GM19240 (cell line): Measurements from ENCODE around the gene PLSCR3.

ENCODE experiments used
- DNase-seq: peaks from one replicate; pipeline ENCODE4 v3.0.0; 2011; ENCODE audit warnings: low spot score; ENCODE audit not compliant: insufficient read length

Gene PLSCR3

DNA sequence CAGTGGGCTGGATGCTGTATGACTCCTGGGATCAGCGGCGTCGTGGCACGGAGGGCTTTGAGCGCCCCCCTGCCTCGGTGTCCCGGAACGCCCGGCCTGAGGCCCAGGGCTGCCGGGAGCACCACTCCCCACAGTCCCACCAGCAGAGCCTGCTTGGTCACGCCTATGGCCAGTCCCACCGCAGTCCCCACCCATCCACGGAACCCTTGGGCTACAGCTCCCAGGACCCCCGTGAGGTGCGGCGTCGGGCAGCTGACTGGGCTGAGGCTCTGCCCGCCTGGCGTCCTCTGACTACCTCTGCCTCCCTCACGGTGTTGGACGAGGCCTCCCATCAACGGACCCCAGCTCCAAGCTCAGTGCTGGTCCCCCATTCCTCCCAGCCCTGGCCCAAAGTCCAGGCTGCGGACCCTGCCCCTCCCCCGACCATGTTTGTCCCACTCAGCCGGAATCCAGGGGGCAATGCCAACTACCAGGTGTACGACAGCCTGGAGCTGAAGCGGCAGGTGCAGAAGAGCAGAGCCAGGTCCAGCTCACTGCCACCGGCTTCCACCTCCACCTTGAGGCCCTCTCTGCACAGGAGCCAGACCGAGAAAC, 32.7 kb upstream of the PLSCR3 start:
- DNase-seq = no peak

DNA sequence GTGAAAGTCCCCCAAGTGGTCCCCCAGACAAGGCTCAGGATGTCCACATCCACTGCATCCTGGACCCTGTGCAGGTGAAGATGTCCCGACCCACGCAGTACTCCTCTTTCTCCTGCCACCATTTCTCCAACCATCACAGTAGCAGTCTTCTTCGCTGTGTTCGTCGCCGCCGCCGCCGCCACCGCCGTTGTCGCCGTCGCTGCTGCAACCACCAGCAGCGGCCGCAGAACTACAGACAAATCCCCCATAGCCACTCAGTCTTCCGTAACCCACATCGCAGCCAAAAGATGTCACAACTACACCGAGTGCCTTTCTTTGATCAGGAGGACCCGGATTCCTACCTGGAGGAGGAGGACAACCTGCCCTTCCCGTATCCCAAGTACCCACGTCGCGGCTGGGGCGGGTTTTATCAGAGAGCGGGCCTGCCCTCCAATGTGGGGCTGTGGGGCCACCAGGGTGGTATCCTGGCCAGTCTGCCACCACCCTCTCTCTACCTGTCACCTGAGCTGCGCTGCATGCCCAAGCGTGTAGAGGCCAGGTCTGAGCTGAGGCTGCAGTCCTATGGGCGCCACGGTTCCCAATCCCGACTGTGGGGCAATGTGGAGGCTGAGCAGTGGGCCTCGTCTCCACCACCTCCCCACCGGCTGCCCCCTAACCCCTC, 32.0 kb upstream of the PLSCR3 start:
- DNase-seq = no peak

DNA sequence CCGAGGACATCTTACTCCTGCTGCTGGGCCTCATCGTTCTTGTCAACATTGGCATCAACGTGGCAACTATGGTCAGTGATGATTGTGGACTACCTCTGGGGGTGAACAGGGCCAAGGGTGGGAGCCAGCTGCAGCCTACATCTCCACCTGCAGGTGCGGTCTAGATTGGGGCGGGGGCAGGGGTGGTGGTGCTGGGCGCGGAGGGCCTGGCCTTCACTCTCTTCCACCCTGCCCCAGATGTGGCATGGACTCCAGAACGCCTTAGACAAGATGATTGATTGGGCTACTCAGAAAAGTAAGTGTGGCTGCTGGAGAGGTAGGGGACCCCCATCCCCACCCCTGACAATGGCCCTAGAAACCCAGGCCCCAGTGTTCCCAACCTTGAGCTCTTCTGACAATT, 31.4 kb upstream of the PLSCR3 start:
- DNase-seq = no peak

DNA sequence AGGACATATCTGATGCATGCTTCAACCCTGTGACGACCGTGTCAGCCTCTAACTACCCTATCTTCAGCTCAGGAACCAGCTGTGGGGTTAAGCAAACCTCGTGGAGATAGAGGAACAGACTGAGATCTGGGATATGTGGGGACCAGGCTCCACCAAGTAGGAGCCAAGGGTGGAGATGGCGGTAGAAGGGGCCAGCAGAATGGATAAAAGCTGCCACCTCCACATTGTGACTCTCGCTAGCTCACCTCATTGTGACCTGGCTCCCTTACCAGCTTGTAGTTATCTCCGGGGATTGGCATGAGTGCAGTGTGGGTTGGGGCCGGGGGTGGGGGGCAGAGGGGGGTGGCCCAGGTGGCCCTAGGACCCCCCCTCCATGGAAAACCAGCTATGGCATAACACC, 31.0 kb upstream of the PLSCR3 start, which contains the start of gene SPEM2:
Gene SPEM2 (plus strand): TSS at position 301 of the 400 bp plus-strand sequence. CDS start 73 bp downstream, at position 374.
- no peak for DNase-seq

DNA sequence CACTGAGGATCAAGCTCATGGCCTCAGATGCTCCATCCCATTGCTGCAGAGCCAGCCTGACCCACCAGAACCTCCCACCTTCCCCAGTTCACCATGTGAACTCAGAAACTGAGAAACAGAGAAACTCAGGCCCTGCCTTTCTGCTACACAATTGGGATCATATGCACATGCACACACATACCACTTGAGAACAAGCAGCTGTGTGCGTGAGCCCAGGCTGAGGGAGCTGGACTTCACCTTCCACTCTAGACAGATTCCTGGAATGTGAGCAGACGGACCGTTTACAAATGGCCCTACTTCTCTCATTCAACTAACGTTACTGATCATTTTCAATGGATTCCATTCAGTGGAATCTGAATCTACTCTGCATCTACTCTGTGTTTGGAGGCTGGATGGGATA, 29.4 kb upstream of the PLSCR3 start:
- DNase-seq = no peak

DNA sequence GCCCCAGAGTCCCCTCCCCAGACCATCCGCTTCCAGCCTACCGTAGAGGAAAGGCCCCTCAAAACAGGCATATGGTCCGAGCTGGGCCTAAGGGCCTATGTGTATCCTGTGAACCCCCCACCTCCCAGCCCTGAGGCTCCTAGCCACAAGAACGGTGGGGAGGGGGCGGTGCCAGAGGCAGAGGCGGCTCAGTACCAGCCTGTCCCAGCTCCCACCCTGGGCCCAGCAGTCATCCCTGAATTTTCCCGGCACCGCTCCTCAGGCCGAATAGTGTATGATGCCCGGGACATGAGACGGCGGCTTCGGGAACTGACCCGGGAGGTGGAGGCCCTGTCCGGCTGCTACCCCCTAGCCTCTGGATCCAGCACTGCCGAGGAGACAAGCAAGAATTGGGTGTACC, 26.9 kb upstream of the PLSCR3 start:
- no peak for DNase-seq

DNA sequence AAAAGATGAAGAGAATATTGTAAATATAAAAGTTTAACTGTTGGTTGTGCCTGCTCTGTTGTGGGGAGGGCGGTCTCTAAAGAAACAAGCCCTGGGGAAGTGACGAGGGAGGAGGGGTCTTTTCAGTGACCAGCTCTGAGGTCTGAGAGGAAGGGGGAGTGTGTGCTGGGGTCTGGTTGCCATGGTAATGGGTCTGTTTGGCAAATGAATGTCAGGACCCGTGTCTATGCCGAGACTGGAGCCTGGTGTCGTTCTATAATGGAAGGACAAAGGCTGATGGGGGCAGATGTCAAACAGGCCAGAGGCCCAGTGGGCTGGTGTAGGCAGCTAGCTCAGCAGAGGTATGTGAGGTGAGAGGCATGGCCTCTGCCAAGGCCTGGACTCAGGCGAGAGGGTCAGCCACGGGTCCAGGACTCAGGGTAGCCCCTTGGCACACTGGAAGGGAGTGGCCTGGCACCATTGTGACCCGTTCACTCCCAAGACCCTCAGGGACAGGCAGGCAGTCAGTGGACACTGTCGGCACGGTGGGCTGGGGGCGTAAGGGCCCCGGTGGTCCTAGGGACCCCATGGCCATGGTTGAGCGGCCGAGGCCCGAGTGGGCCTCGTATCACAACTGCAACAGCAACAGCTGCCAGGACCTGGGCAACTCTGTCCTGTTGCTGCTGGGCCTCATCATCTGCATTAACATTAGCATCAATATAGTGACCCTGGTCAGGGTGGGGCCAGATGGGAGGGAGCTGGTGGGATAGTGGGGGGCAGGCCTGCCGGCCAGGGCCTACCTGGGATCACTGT, 25.7 kb upstream of the PLSCR3 start, which contains the start of gene SPEM1:
Gene SPEM1 (plus strand): TSS at position 506 of the 792 bp plus-strand sequence. CDS start 61 bp downstream, at position 567.
- no peak for DNase-seq

DNA sequence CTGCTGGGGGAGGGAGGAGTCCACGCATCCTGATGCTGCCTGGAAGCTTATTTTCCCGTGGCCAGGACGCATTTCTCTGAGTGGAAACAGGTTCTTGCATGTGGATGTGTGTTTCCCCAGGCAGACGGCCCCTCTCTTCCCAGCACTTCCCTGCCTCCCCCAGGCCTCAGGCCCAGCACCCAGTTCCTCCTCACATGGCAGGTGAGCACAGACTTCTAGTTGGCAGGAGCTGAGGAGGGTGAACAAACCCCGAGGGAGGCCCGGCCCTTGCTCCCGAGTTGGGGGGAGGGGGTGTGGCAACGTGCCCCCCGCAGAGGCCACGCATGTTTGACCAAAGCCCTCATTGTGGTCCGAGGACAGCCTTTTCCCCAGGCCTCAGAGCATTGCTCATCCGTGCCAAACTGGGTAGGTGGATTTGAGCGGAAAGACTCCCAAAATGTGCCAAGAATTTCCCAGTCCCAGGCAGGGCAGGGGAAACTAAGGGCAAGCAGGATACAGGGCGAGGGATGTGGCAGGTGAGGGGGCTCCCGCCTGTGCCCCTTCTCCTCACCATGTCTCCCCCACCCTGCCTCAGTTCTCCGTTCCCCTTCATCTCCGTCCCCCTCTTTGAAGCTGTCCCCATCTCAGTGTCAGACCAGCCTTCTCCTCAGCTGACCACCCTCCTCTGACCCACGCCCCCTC, 24.3 kb upstream of the PLSCR3 start:
- no peak for DNase-seq

DNA sequence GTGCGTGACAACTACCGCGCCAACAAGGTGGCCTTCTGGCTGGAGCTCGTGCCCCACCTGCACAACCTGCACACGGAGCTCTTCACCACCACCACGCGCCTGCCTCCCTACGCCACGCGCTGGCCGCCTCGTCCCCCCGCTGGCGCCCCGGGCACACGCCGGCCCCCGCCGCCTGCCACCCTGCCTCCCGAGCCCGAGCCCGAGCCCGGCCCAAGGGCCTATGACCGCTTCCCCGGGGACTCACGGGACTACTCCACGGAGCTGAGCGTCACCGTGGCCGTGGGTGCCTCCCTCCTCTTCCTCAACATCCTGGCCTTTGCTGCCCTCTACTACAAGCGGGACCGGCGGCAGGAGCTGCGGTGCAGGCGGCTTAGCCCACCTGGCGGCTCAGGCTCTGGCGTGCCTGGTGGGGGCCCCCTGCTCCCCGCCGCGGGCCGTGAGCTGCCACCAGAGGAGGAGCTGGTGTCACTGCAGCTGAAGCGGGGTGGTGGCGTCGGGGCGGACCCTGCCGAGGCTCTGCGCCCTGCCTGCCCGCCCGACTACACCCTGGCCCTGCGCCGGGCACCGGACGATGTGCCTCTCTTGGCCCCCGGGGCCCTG, 22.8 kb upstream of the PLSCR3 start:
- no peak for DNase-seq

DNA sequence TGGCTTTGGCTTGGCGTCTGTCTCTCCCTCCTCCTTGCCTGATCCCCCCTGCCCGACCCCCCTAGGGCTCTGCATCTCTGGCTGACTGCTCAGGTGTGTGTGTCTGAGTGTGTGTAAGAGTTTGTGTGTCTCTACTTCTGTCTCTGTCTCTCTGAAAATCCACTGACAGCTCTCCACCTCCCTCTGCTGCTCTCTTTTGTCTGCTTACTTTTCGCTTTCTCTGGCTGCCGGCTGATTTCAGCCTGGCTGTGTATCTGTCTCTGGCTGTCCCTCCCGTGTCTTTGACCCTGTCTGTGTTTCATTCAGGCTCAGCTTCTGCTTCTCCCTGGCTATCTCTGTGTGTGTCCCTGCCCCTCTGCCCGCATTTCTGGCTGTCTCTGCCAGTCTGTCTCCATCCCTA, 22.0 kb upstream of the PLSCR3 start:
- DNase-seq = no peak

DNA sequence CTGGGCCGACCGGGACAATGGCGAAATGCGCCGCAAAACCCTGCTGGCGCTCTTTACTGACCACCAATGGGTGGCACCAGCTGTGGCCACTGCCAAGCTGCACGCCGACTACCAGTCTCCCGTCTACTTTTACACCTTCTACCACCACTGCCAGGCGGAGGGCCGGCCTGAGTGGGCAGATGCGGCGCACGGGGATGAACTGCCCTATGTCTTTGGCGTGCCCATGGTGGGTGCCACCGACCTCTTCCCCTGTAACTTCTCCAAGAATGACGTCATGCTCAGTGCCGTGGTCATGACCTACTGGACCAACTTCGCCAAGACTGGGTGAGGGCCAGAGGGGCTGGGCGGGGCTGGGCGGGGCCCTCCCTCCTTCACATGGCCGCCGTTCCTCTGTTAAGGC, 21.5 kb upstream of the PLSCR3 start:
- DNase-seq = no peak

DNA sequence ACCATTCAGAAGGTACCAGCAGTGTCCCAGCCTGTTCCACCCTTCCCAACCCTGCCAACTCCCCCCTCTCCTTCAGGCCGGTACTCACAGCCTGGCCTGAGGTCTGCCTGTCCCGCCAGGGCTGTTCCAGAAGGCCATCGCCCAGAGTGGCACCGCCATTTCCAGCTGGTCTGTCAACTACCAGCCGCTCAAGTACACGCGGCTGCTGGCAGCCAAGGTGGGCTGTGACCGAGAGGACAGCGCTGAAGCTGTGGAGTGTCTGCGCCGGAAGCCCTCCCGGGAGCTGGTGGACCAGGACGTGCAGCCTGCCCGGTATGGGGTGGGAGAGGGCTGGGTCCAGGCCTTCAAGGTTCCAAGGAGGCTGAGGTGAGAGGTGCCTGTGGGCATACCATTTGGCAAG, 20.5 kb upstream of the PLSCR3 start:
- DNase-seq = no peak

DNA sequence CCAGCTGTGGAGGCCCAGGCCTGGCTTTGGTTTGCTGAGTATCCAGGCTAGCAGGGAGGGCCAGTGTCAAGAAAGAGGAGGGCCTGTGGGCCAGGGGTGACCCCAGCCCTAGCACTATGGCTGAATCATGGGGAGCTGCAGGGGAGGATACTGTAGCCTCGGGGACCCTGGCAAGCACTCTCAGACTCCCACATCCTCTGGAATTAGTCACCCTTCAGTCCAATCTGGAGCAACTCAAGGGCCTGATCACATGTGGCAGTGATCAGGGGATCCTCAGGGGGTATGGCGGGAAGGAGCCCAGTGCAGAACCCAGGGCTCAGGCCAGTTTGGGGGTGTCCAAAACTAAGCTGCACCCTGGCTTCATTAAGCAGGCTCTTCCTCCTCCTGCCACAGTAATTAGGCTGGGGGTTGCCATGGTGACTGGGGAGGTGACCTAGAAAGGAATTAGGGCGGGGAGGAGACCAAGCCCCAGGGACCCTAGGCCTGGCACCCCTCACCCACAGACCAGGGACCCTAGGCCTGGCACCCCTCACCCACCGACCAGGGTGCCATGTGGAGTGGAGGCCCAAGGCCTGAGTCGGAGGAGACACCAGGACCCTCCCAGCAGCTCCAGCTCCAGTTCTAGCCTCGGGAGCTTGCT, 19.1 kb upstream of the PLSCR3 start:
- DNase-seq = no peak

DNA sequence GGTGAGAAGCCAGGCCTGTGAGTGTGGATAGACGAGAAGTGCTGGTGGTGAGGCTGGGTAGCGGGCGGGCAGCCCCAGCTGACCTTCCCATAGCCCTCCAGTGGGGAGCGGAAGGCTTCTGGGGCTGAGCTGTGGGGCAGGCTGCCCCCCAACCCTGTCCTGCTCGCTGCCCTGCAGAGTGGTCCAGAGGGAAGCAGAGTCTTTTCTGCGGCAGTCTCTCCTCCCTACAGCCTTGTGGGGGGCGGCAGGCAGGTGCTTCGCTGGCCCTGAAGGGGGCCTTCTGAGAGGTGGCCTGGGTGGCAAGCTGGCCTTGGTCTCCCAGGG, 17.1 kb upstream of the PLSCR3 start:
- no peak for DNase-seq

DNA sequence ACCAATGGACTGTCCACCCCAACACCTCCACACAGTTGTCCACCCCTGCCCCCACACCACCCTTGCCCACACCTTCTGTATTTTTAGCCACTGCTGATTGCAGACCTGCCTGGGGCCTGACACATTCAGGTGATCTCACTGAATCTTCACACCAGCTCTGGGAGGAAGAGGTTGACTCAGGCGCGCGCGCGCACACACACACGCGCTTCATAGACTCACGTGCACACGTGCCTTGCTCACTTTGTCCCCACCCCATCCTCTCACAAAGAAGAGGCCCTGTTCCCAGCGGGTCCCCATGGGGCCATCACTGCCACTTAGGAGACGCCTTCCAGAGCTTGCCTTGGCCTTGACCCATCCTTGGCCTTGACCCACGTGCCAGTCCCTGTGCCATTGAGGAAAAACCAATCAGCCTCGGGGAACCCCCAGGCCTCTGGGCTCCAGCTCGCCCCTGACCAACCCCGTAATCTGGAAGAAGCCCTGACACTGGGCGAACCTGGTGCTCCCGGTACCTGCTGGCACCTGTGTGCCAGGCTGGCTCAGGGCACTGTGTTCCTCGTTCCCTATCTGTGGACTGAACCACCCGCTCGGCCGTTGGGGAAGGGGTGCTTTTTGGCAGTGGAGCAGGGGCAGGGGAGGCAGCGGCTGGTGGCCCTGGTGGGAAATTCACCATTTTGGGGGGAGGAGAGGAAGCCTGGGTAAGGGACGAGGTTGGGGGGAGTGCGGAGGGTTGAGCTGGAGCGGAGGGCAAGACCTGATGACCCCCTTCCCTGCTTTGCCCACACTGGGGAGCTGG, 16.5 kb upstream of the PLSCR3 start:
- no peak for DNase-seq

DNA sequence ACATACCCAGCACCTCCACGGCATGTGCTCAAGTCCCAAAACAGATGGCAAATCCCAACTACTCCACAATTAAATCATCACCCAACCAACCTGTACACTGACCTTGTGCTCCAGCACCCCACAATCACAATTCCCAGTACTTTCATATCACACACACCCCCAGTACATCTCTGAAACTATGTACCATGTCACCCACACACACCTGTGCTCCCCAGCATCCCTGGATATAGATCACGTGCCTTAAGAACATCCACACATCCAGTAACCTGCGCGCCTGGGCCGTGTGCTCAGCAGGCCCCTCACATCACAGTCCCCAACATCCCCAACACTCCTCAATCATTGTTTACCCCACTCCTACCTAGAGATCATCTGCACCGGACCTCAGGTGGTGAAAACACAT, 15.4 kb upstream of the PLSCR3 start:
- DNase-seq = no peak

DNA sequence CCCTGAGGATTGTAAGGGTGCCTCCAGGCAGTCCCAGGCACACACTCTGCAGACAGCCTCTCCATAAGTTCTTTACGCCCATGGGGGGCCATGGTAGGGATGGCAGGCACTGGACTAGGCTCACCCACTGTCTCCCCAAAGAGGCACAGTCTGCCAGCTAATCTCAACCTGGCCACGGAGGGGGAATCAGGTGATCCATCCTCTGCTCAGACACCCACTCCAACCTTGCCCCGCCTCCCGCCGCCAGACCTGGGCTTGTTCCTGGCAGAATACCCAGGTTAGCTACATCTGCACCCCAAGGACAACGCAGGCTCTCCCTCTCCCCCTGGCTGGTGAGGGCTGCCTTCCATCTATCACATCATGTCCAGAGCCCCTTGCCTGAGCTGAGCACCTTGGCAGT, 14.5 kb upstream of the PLSCR3 start:
- no peak for DNase-seq

DNA sequence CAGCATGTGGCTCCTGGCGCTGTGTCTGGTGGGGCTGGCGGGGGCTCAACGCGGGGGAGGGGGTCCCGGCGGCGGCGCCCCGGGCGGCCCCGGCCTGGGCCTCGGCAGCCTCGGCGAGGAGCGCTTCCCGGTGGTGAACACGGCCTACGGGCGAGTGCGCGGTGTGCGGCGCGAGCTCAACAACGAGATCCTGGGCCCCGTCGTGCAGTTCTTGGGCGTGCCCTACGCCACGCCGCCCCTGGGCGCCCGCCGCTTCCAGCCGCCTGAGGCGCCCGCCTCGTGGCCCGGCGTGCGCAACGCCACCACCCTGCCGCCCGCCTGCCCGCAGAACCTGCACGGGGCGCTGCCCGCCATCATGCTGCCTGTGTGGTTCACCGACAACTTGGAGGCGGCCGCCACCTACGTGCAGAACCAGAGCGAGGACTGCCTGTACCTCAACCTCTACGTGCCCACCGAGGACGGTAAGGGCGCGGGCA, 14.0 kb upstream of the PLSCR3 start:
- no peak for DNase-seq

DNA sequence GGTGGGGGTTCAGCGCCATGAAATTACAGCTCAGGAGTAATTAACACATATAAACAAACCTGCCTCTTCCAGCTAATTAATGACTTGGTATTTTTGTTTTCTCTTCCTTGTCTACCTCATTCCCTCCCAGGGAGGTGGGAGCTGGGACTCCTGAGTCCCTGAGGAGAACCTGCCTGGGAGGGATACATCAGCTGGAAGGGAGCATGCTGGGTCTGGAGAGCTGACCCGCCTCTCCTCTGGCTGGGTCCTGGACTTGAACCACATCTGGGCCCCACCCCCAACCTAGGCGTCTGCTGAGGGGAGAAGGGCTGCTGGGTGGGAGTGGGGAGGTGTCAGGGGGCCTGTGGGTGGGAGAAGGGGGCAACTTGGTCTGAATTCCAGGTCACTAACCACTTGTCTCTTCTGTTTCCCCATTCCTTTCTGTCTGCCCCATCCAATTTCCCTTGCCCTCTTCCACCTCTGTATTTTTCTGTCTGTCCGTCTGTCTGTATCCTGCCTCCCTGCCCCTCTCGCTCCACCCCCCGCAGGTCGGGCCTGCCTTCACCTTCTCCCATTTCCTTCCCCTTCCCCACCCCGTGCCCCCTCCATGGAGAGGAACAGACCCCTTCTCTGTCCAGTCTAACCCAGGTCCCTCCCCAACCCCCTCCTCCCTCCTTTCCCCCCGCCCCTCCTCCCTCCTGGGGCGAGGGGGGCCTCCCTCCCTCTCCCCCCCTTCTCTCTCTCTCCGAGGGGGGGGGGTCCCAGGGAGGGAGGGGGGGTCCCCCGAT, 13.3 kb upstream of the PLSCR3 start, which contains the start of gene NLGN2:
Gene NLGN2 (plus strand): TSS at position 361 of the 767 bp plus-strand sequence. CDS start 411 bp downstream, outside the sequence.
- DNase-seq = no peak
